H1 (cell line): Measurements from ENCODE around the gene WDFY1.

Source experiments
- CHD2 ChIP-seq: IDR thresholded peaks from 2 replicates; pipeline ENCODE4 v1.6.1; 2012; ENCODE audit warnings: low read length, improper control_type of control experiment
- CTCF ChIP-seq, 3 experiments: IDR thresholded peaks; 1 replicate in 2 of 3; 2 replicates in 1 of 3; pipeline versions ENCODE4 v1.5.1 to v1.6.1; 2011; ENCODE audit warnings: low read length in 3 of 3, mild to moderate bottlenecking in 3 of 3, inconsistent platforms in 2 of 3, low read depth in 1 of 3, moderate library complexity in 1 of 3; ENCODE audit not compliant: insufficient read depth in 1 of 3; ENCODE audit errors: control extremely low read depth in 1 of 3
- EP300 ChIP-seq, 2 experiments: IDR thresholded peaks; 1 replicate in 1 of 2; 2 replicates in 1 of 2; pipeline ENCODE4 v1.6.1; 2011 to 2012; ENCODE audit warnings: low read depth in 2 of 2, low read length in 2 of 2, mild to moderate bottlenecking in 2 of 2, borderline replicate concordance in 1 of 2, inconsistent platforms in 1 of 2, moderate library complexity in 1 of 2
- EZH2 ChIP-seq: fragments of 200-600 bp; sonication (generic); IDR thresholded peaks from 2 replicates; pipeline ENCODE4 v1.7.1; 2012; ENCODE audit warnings: low read depth, mild to moderate bottlenecking, moderate library complexity, low read length, inconsistent platforms; ENCODE audit not compliant: severe bottlenecking
- POLR2A ChIP-seq, 2 experiments: IDR thresholded peaks; 1 replicate in 1 of 2; 2 replicates in 1 of 2; pipeline ENCODE4 v1.6.1; 2011; ENCODE audit warnings: low read depth in 2 of 2, low read length in 2 of 2, mild to moderate bottlenecking in 2 of 2; ENCODE audit errors: control extremely low read depth in 1 of 2
- RAD21 ChIP-seq, 2 experiments: IDR thresholded peaks in 1 of 2; conservative IDR thresholded peaks in 1 of 2; 2 replicates each; pipeline ENCODE4 v1.6.1; 2011; ENCODE audit warnings: low read depth in 2 of 2, low read length in 2 of 2, improper control_type of control experiment in 1 of 2, inconsistent platforms in 1 of 2, mild to moderate bottlenecking in 1 of 2, moderate library complexity in 1 of 2
- YY1 ChIP-seq: IDR thresholded peaks from 2 replicates; pipeline ENCODE4 v1.6.1; 2011; ENCODE audit warnings: low read depth, mild to moderate bottlenecking, low read length

DNA sequence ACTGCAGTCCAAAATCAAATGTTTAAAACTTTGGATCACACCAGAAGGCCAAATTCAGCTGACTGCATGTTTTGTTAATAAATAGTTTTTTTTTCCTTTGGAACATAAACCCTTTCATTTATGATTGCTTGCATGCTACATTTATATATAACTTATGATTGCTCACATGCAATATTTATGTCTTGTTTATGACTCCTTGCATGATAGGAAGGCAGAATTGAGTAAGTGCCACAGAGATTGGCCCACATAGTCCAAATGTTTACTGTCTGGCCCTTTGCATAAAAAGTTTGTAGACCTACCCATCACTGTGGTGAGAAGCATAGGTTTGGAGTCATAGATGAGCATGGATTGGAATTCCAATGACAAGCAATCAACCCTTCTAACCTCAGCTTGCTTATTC lies 30.8 kb downstream of the WDFY1 start:
- TF ChIP-seq POLR2A (IDR thresholded peaks at IDR 0.05; ENCODE audit: control extremely low read depth in 1 of 2, low read depth in 2 of 2, low read length in 2 of 2), result no peak
- TF ChIP-seq EP300 (IDR thresholded peaks at IDR 0.05; ENCODE audit: borderline replicate concordance in 1 of 2, low read depth in 2 of 2, low read length in 2 of 2), result no peak
- TF ChIP-seq YY1, result no peak
- no peak for TF ChIP-seq CTCF (IDR thresholded peaks at IDR 0.05; ENCODE audit: control extremely low read depth in 1 of 3, insufficient read depth in 1 of 3, low read depth in 1 of 3, low read length in 3 of 3)
- no peak for TF ChIP-seq CHD2
- TF ChIP-seq EZH2, result no peak
- TF ChIP-seq RAD21 (IDR thresholded peaks at IDR 0.05 in 1 of 2, conservative IDR thresholded peaks at IDR 0.05 in 1 of 2; ENCODE audit: low read depth in 2 of 2, low read length in 2 of 2), result no peak
